ENCODE data around the gene SELENOW.

- no peak for TF ChIP-seq CTCF (IDR thresholded peaks at IDR 0.05)
- TF ChIP-seq POLR2A (IDR thresholded peaks at IDR 0.05) = no peak
These were observed 27.9 kb downstream of the SELENOW start for GRCh38 chr19:47806435-47806834.
